SK-N-DZ (cell line): ENCODE results near the gene COL15A1.

Source experiments
- DNase-seq: peaks from one replicate; pipeline ENCODE4 v3.0.0-alpha.2; 2015; ENCODE audit warnings: low spot score

Gene COL15A1

GRCh38 chr9:98992107-98992884, 48.6 kb downstream of the COL15A1 start:
- DNase-seq, result no peak

DNA sequence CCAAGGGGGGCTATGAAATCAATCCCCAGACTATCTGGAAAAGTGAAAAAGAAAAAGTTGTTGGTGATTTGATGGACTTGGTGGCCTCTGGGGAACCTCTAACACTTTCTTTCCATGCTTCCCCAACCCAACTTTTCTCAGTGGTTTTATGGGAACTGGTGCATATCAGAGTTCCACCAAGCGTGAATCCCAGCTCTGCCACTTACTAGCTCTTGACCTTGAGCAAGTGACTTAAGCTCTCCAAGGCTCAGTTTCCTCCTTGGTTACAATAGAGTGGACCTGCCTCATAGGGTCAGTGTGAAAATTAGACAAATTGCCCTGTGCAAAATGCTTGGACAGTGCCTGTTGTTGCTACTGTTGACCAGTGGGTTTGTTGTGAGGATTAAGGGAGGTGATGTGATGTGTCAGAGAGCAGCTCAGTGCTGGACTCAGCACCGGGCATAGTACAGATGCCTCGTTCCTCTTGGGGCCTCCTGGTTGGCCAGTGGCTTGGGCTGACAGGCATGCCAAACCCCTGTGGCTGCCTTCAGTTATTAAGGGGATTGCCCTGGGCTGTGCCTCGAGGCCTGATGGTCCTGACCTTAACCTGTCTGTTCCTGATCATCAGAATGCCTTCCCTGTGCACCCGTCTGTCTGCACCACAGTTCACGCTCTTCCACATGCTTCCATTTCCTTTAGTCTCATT, 49.3 kb downstream of the COL15A1 start:
- DNase-seq, result no peak

- no peak for DNase-seq
Measured at GRCh38 chr9:98993570-98993945, 49.9 kb downstream of the COL15A1 start.

DNA sequence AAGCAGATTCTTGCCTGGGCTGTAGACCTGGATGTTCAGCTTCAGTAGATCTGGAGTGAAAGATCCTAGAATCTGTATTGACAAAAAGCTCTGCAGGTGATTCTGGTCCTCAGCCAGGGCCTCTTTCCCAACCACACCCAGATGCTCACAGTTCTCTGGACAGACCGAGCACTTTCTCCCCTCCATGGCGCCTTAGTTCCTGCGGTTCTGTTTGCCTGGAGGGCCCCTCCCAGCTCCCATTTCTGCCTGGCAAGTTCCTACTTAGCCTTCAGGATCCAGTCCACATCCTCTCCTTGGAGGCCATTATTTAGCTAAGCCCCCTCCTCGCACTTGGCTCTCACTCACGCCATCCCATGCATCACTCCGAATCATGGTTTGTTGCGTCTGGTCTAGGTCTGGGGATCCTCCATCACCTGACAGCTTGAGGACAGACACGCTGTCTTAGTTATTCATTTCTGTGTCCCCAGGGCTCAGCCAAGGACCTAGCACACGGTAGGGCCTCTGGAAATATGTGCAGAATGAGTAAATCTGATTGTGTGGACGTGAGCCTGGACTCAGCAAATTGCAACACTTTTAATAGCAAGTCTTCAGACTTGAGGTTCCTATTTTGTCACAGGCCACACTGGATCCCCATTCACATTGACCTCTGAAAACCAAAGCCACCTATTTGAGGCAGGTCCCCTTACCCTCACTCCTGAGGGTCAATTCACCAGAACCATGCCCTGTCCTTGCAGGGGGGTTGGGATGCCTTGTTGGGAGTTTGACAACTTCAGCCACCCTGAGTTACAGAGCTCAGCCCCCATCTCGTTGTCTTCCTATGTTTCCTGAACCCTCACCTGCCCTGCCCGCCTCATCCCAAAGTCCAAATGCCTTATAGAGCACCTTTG, 50.7 kb downstream of the COL15A1 start:
- DNase-seq, result no peak

DNA sequence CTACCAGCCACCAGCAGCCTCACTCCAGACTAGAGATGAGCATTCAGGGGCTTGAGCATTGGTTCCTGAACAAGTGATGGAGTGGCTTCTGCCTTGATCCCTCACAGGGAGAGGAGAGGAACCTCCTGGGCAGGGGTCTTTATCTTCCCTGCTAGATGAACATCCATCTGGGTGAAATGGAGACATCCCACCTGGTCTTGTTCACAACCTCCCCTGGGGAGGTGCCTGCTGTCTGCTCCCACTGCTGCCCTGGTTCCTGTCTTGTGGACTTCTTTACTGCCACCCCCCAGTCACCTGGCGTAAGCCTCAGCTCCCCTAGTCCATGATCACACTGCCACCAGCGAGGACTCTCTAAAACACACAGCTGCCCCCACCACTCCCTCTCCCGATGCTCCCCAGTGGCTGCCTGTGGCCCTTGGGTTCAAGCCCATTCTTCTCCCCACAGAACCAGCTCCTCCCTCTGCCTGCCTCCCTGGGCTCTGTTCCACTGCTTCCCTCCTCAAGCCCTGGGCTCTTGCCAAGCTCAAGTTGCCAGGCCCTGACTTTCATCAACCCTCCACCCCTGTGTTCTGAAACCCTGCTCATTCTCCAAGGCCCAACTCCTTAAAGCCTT, 51.5 kb downstream of the COL15A1 start:
- DNase-seq, result no peak

DNA sequence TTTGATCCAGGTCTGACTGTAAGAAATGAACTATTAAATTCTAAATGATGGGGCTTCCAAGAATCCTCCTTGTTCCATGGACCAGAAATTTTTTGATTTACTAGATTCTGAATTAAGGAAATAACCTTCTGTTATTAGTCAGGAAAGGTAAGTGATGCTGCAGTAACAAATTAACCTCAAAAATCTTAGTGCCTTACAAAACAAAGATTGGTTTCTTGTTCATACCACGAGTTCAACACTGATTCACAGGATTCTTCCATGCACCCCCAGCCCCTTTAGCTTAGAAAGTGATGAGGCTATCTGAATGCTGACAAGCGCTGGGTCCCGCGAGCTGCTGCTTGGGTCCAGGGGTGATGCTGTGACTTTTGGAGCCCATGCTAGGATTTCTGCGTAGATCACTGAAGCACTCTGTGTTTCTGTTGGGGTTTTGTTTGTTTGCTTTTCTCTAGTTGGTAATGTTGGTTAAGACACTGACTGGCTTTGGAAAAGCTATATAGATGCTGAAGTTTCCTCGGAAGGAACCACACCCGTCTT, 52.3 kb downstream of the COL15A1 start:
- no peak for DNase-seq

GRCh38 chr9:98997604-98998003, 53.9 kb downstream of the COL15A1 start:
- no peak for DNase-seq

DNA sequence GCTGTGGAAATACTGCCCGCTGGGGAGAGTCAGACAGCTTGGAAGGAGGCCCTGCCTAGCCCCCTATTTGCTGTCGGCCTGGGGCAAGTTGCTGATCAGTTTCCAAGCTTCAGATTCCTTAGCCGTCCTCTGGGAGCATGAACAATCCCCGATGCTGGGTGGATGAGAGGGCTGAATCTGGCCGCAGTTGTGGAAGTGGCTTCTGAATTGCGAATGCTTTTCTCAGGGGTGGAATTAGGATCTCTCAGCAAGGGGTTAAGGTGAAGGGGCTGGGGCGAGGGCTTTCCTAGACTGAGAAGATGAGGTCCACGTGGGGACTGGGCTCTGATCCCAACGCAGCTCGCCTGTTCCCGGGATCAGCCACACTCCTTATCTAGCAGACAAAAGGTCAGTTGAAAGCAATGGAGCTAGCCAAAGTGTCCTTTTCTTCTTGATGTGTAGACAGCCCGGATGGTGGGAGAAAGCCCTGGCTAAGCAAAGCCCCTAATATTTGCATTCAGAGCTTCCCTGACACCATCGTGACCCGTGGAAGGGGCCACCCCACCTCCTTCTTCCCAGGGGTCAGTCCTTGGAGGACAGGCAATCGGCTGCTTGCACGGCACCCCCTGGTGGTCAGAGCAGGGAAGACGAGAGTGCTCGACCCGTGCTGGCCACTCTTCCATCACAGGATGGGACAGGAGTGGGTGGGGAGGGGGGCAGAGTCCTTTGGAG, 54.9 kb downstream of the COL15A1 start:
- peak; percentile 38 for DNase-seq

- DNase-seq, result no peak
Measured at GRCh38 chr9:98999152-98999525, 55.4 kb downstream of the COL15A1 start.

DNA sequence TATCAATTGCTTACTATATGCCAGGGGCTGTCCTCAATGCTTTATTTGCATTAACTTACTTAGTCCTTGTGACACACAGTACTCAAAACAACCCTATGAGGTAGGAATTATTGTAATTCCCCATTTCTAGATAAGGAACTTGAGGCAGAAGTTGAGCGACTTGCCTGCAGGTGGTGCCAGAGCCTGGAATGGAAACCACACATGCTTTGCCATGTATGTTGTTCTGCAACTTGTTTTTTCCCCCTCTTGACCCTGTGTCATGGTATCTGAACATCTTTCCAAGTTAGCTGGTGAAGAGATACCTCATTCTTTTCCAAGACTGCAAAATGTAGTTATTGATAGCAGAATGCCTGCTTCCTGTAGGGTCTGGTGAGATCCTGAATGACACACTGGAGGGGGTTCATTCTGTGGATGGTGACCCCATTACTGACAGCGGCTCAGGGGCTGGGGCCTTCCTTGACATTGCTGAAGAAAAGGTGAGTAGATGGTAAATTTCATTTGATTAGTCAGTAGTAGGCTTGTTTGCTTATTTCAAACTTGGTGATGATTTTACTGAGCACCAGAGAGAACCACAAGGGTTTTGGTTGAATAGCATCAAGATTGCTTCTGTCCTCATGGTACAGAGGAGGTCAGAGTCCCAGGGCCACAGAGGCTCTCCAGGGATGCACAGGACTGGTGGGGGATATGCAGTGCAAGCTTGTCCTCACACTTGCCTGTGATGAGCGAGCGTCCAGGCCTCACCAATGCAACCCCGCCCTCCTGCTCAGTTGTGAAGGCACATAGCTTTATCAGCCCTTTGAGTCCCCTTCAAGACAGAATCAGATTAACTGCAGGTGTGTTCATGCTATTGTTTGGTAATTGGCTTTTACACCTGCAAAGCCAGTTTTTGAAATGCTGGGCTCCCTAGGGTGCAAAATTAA, 57.0 kb downstream of the COL15A1 start:
- peak; percentile 32 for DNase-seq

GRCh38 chr9:99001892-99002291, 58.2 kb downstream of the COL15A1 start:
- DNase-seq, result no peak

GRCh38 chr9:99002706-99003105, 59.0 kb downstream of the COL15A1 start:
- no peak for DNase-seq

DNA sequence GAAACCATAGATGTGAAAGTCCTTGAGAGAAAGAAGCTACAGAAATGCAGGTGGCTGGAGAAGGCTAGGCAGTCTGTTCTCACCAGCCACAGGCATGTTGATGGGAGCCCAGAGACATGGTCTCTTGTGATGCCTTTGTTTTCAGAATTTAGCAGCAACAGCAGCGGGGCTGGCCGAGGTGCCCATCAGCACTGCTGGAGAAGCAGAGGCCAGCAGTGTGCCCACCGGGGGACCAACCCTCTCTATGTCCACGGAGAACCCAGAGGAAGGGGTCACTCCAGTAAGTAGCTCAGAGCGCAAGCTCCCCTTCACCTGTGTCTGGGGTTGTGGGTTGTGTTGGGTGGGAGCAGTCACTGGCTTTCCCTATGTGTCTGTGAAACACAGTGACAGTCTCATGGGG, 59.6 kb downstream of the COL15A1 start:
- no peak for DNase-seq

DNA sequence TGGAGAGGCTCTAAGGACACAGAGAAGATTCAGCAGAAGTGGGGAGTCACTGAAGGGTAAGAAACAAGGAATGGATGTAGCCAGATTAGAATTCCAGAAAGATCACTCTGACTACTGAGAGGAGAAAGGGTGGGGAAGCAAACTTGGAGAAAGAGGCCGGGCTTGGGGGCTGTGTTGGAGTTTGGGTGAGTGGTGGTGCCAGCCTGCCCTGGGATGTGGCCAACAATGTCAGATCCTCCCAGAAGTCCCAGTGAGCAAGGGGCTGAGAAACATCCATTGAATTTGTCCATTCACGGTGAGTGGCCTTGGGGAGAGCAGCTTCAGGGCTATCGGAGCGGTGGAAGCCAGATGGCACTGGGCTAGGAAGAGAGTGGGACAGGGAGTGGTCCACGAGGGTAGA, 60.4 kb downstream of the COL15A1 start:
- DNase-seq, result no peak

DNA sequence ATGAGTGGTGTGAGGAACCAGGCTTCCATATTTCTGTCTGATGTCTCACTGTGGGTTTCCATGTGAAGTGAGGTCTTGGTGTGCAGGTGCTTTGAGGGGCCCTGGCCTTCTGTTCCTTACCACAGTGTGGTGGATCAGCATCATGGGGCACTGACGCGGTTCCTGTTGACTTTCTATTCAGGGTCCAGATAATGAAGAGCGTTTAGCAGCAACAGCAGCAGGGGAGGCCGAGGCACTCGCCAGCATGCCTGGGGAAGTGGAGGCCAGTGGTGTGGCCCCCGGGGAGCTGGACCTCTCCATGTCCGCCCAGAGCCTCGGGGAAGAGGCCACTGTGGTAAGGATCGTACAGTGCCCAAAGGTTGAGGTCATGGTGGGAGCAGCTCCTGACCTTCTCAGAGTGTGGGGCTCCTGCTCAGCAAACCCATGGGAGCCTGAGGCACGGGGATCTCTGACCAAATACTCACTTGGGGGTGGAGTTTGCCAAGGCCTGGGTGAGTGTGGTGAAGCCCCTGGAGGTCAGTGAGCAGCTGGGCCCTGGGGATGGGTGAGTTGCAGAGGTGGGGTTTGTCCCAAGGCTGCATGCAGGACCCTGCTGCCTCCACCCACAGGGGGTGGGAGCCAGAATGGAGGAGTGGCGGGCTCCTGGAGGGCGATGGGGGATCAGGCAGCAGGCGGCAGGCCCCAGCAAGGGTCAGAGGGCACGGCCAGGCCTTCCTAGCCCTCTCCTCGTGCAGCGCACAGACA, 61.2 kb downstream of the COL15A1 start:
- DNase-seq, result no peak

DNA sequence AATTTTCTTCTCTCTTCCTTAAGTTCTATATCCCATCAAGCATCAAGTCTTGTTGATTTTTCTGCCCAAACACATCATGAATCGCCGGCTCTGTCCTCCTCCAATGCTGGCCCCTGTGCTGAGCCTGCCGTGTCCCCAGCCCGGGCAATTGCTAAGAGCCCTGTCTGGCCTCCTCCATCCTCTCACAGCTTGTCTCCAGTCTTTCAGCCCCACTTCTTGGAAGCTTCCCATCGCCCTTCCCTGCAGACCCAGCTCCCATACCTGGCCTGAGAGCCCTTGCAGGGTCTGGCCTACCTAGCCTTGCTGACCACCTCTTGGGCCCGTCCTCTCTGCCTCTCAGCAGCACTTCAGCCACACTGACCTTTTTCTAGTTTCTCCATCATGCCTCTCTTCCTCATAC, 61.9 kb downstream of the COL15A1 start:
- no peak for DNase-seq

DNA sequence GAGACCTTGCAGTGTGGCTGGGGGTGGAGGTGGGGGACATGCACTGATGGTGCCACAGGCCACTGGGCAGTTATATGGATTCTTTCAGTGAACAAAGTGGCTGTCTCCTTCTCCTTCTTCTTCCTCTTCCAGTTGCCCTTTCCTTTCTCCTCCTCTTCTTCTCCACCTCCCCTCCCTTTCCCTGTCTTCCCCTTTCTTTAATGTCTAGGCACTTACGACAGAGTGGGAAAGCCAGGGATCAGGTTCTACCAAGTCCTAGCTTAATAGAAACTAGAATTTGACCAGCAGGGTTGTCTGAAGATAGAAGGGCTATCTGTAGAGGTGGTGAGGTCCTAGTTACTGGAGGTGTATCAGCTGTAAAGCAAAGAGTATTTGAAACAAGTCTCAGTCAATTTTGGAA, 62.8 kb downstream of the COL15A1 start:
- no peak for DNase-seq

DNA sequence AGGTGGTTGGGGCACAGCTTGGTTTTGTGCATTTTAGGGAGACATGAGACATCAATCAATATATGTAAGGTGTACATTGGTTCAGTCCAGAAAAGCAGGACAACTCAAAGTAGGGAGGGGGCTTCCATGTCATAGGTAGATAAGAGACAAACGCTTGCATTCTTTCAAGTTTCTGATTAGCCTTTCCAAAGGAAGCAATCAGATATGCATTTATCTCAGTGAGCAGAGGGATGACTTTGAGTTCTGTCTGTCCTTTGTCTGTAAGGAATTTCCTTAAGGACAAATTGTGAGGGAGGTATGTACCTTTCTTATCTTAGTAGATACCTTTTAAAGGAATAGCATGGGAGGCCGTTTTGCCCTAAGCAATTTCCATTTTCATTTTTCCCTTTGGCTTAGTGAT, 63.3 kb downstream of the COL15A1 start:
- DNase-seq, result no peak

DNA sequence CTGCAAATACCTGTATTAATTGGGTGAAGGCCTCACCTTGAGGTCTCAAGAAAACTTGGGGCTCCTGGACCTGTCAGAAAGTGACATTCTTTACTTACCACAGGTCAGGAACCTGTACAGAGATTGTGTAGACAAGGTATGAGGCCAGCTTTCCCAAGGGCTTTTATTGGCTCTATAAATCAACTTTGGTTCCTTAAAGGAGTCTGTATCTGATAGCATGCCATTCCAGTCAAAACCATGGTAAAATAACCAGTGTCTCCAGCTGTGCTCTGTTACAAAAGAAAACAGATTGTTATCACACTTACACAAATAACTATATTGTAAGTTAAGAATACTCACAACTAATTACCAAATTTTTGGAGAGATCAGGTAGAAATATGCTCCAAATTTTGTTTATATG, 64.5 kb downstream of the COL15A1 start:
- DNase-seq, result no peak
